ENCODE measurements around the gene CDC14A. TPM values are rescaled to one million over a fixed set of nuclear protein-coding genes. Genes with fewer than 3 reads are reported as not detected.

Gene CDC14A
- total RNA-seq, 4 donors from 2014 or later: 18.6 to 40.6 (median 28.8) TPM

DNA sequence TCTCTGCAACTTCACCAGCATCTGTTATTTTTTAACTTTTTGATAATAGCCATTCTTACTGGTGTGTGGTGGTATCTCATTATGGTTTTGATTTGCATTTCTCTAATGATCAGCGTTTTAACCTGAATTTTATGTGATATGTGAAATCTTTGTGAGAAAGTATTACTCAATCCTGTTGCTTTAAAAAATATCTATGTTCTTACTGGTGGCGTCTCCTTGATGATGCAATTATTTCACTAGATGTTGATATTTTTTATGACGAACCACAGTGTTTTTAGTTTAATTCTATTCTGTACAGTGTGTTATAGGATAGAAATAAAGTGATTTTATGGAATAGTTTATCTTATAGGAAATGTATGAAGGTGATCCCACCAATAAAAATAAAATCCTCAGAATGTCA lies 130.9 kb downstream of the CDC14A start:
- peaks cover 0 to 13% (median 0%) of the 10 kb centered on the region in 3 donors for H3K36me3 ChIP-seq
- no peak overlapping the region for H3K4me3 ChIP-seq
- 83 to 90% methylated on average over 3 of the region's 3 CpGs for WGBS, 2 donors
- TF ChIP-seq POLR2A (IDR thresholded peaks at IDR 0.05) (no peak), EP300 (IDR thresholded peaks at IDR 0.05) (no peak)
- TF ChIP-seq, protein P1, sequence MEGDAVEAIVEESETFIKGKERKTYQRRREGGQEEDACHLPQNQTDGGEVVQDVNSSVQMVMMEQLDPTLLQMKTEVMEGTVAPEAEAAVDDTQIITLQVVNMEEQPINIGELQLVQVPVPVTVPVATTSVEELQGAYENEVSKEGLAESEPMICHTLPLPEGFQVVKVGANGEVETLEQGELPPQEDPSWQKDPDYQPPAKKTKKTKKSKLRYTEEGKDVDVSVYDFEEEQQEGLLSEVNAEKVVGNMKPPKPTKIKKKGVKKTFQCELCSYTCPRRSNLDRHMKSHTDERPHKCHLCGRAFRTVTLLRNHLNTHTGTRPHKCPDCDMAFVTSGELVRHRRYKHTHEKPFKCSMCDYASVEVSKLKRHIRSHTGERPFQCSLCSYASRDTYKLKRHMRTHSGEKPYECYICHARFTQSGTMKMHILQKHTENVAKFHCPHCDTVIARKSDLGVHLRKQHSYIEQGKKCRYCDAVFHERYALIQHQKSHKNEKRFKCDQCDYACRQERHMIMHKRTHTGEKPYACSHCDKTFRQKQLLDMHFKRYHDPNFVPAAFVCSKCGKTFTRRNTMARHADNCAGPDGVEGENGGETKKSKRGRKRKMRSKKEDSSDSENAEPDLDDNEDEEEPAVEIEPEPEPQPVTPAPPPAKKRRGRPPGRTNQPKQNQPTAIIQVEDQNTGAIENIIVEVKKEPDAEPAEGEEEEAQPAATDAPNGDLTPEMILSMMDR (IDR thresholded peaks at IDR 0.05): no peak
- no peaks in the 10 kb centered on the region for H3K9me3 ChIP-seq
- no peak overlapping the region for H3K27ac ChIP-seq
- H3K4me1 ChIP-seq: peaks cover 0 to 7% (median 3%) of the 10 kb centered on the region in 4 donors
- DNase-seq (ENCODE audit: low spot score in 2 of 2): no peak
- no peaks in the 10 kb centered on the region for H3K27me3 ChIP-seq

DNA sequence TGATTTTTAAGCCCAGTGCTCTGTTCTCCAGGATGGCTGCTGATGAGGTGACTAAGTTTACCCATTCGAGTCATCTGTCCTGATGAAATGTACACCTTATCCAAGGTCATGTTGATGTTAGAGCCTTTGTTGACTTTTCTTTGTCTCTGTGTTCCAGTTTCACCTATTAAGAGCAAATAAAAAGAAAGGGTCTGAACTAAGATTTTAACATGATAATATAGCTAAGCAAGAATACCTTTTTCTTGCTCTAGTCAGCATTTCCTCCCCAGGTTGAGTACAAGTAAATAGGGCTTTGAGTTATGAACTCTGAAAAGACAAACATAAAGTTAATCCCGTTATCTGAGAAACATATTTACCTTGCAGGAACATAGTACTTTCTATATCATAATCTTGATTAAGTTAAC lies 133.6 kb downstream of the CDC14A start:
- no peak overlapping the region for H3K27ac ChIP-seq
- DNase-seq (ENCODE audit: low spot score in 2 of 2): no peak
- H3K27me3 ChIP-seq: no peaks in the 10 kb centered on the region
- no peak overlapping the region for H3K4me3 ChIP-seq
- TF ChIP-seq EP300 (IDR thresholded peaks at IDR 0.05) (no peak), POLR2A (IDR thresholded peaks at IDR 0.05) (no peak)
- TF ChIP-seq, protein P1 (IDR thresholded peaks at IDR 0.05): no peak
- no peaks in the 10 kb centered on the region for H3K4me1 ChIP-seq
- peaks cover 0 to 17% (median 0%) of the 10 kb centered on the region in 3 donors for H3K36me3 ChIP-seq
- H3K9me3 ChIP-seq: no peaks in the 10 kb centered on the region
- 84 to 96% methylated on average over 2 of the region's 2 CpGs for WGBS, 2 donors

DNA sequence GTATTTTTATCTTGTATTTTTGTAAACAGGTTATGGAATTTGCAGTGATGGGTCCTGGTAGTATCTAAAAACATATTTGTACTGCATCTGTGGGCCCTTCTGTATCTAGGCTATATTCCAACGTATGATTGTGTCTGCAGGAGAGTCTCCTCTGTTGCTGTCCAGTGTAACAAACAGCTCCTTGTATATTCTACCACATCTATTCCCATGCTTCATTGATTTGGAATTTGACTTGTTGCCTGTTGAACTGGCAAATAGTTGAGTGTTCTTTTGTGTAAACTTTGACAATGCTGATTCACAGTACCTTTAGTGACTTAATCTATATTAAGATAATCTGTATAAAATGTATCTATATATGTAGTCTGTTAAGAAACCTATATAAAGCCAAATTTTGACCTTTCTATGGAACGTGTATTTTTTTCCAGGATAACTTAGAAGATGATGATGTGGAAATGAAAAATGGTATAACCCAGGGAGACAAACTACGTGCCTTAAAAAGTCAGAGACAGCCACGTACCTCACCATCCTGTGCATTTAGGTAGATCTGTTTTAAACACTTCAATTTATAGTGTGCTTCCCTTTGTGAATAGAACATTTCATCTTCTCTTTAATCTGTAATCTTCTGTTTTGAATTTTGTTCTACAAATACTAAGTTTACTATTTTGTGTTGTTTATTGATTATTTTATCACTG lies 142.2 kb downstream of the CDC14A start:
- no peak for TF ChIP-seq EP300 (IDR thresholded peaks at IDR 0.05)
- TF ChIP-seq, protein P1 (IDR thresholded peaks at IDR 0.05): no peak
- no peak for TF ChIP-seq POLR2A (IDR thresholded peaks at IDR 0.05)
- Histone ChIP-seq H3K4me1 (no peaks in the 10 kb centered on the region), H3K27me3 (no peaks in the 10 kb centered on the region), H3K9me3 (no peaks in the 10 kb centered on the region), H3K27ac (no peak overlapping the region), H3K4me3 (no peak overlapping the region), H3K36me3 (peaks cover 3 to 42% (median 14%) of the 10 kb centered on the region in 3 donors)
- DNase-seq (ENCODE audit: low spot score in 2 of 2): no peak
- WGBS, 2 donors: 74 to 77% methylated on average over 4 of the region's 4 CpGs

DNA sequence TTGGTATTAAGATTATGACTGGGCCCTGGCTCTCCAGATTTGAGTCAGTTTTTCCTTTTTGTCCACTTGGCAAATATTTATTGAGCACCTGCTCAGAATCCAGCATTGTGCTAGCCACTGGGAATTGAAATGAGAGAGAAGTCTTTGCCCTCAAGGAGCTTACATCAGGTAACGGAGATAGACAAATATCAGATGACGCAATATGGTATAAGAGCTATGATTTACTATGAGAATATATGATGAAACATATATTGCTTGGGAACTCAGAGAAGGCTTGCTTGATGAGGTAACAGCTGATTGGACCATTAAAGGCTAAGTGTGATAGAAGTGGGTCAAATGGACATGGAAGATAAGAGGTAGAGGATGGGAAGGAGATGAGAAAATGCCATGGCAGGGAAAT lies 144.6 kb downstream of the CDC14A start:
- no peak overlapping the region for H3K27ac ChIP-seq
- WGBS, 2 donors: 94 to 95% methylated on average over 2 of the region's 2 CpGs
- H3K36me3 ChIP-seq: peaks cover 3 to 55% (median 14%) of the 10 kb centered on the region in 3 donors

DNA sequence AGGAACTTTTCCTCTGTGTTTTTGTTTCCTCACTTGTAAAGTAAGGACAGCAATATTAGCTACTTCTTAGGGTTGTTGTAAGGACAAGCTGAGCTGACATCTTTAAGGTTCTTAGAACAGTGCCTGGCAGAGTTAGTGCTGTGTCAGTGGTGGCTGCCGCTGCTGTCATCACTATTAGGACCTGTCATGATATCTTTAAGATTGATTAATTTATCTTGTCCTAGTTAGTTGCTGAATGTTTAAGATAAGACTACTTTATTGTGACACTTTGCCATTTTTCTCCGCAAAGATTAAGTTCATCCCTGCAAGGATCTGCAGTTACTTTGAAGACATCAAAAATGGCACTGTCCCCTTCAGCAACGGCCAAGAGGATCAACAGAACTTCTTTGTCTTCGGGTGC lies 145.5 kb downstream of the CDC14A start:
- WGBS, 2 donors: 95 to 96% methylated on average over 4 of the region's 4 CpGs
- H3K4me3 ChIP-seq: no peak overlapping the region
- H3K9me3 ChIP-seq: no peaks in the 10 kb centered on the region
- no peaks in the 10 kb centered on the region for H3K27me3 ChIP-seq
- H3K27ac ChIP-seq: no peak overlapping the region
- DNase-seq (ENCODE audit: low spot score in 2 of 2): no peak
- TF ChIP-seq POLR2A (IDR thresholded peaks at IDR 0.05) (no peak), EP300 (IDR thresholded peaks at IDR 0.05) (no peak)
- TF ChIP-seq, protein P1 (IDR thresholded peaks at IDR 0.05): no peak
- peaks cover 3 to 60% (median 14%) of the 10 kb centered on the region in 3 donors for H3K36me3 ChIP-seq
- H3K4me1 ChIP-seq: no peaks in the 10 kb centered on the region

More for the DNA sequence above, 144.6 kb downstream of the CDC14A start:
- no peak for DNase-seq (ENCODE audit: low spot score in 2 of 2)
- no peak overlapping the region for H3K4me3 ChIP-seq
- no peaks in the 10 kb centered on the region for H3K9me3 ChIP-seq
- TF ChIP-seq EP300 (IDR thresholded peaks at IDR 0.05) (no peak), POLR2A (IDR thresholded peaks at IDR 0.05) (no peak)
- TF ChIP-seq, protein P1 (IDR thresholded peaks at IDR 0.05): no peak
- no peaks in the 10 kb centered on the region for H3K27me3 ChIP-seq
- H3K4me1 ChIP-seq: no peaks in the 10 kb centered on the region

Data from tibial nerve (tissue), 4 donors.